Muscle layer of duodenum (tissue), 2 donors: ENCODE measurements around the gene TMEM135.

Experiments used
- H3K27ac ChIP-seq: one replicate; pipeline ENCODE4 v1.7.0; 2013; ENCODE audit warnings: mild to moderate bottlenecking, low read length
- H3K27me3 ChIP-seq: one replicate; pipeline ENCODE4 v1.7.0; 2013; ENCODE audit warnings: low read depth, mild to moderate bottlenecking, control low read depth, low read length
- H3K36me3 ChIP-seq, 2 donors: one replicate each; pipeline ENCODE4 v1.7.0; 2013; ENCODE audit warnings: low read length in 2 of 2, control low read depth in 1 of 2, mild to moderate bottlenecking in 1 of 2; ENCODE audit not compliant: insufficient read depth in 2 of 2, control insufficient read depth in 1 of 2
- H3K4me1 ChIP-seq, 2 donors: one replicate each; pipeline ENCODE4 v1.7.0; 2013; ENCODE audit warnings: low read length in 2 of 2, mild to moderate bottlenecking in 2 of 2, control low read depth in 1 of 2, moderate library complexity in 1 of 2; ENCODE audit not compliant: insufficient read depth in 2 of 2, control insufficient read depth in 1 of 2
- H3K4me3 ChIP-seq, 2 donors: one replicate each; pipeline ENCODE4 v1.7.0; 2013; ENCODE audit warnings: low read length in 2 of 2, low read depth in 1 of 2, mild to moderate bottlenecking in 1 of 2
- H3K9me3 ChIP-seq, 2 donors: one replicate each; pipeline ENCODE4 v1.7.0; 2013; ENCODE audit warnings: low read length in 2 of 2, control low read depth in 1 of 2, mild to moderate bottlenecking in 1 of 2; ENCODE audit not compliant: control insufficient read depth in 1 of 2
- donor health status: healthy.

Gene TMEM135

GRCh38 chr11:87368151-87368550 lies 330.4 kb downstream of the TMEM135 start:
- Histone ChIP-seq H3K9me3 (no peaks in the 10 kb centered on the region), H3K4me3 (no peak overlapping the region), H3K36me3 (no peaks in the 10 kb centered on the region), H3K27ac (no peak overlapping the region), H3K4me1 (no peaks in the 10 kb centered on the region), H3K27me3 (no peaks in the 10 kb centered on the region)

- no peaks in the 10 kb centered on the region for H3K36me3 ChIP-seq
- H3K4me1 ChIP-seq, result no peaks in the 10 kb centered on the region
- no peak overlapping the region for H3K4me3 ChIP-seq
- H3K27ac ChIP-seq, result no peak overlapping the region
- no peaks in the 10 kb centered on the region for H3K9me3 ChIP-seq
- H3K27me3 ChIP-seq, result no peaks in the 10 kb centered on the region
These were observed 331.2 kb downstream of the TMEM135 start for GRCh38 chr11:87368858-87369480.

- H3K27me3 ChIP-seq, result no peaks in the 10 kb centered on the region
- no peak overlapping the region for H3K27ac ChIP-seq
- no peaks in the 10 kb centered on the region for H3K4me1 ChIP-seq
- no peaks in the 10 kb centered on the region for H3K36me3 ChIP-seq
- no peaks in the 10 kb centered on the region for H3K9me3 ChIP-seq
- no peak overlapping the region for H3K4me3 ChIP-seq
These were observed 332.2 kb downstream of the TMEM135 start for GRCh38 chr11:87369888-87370287.

- H3K27me3 ChIP-seq, result no peaks in the 10 kb centered on the region
- no peak overlapping the region for H3K4me3 ChIP-seq
- no peaks in the 10 kb centered on the region for H3K9me3 ChIP-seq
- no peaks in the 10 kb centered on the region for H3K36me3 ChIP-seq
- H3K4me1 ChIP-seq, result no peaks in the 10 kb centered on the region
- no peak overlapping the region for H3K27ac ChIP-seq
These were observed 334.3 kb downstream of the TMEM135 start for GRCh38 chr11:87372065-87372464.
